Hematopoietic multipotent progenitor cell treated with erythropoietin and hydrocortisone succinate and interleukin-3 and kit ligand, for 17 days (in vitro differentiated cells): ENCODE results near the gene MICAL3.

Experiments
- DNase-seq: peaks from one replicate; pipeline ENCODE4 v3.0.0-alpha.2; 2015; ENCODE audit warnings: low spot score

The MICAL3 gene

GRCh38 chr22:17911312-17911705 is 113.1 kb downstream of the MICAL3 start:
- no peak for DNase-seq

- DNase-seq = no peak
Measured at GRCh38 chr22:17910561-17911311, 113.6 kb downstream of the MICAL3 start.

- DNase-seq = no peak
Measured at GRCh38 chr22:17907748-17908051, 116.7 kb downstream of the MICAL3 start.

GRCh38 chr22:17906978-17907747 is 117.2 kb downstream of the MICAL3 start:
- no peak for DNase-seq

- no peak for DNase-seq
Measured at GRCh38 chr22:17905445-17905844, 118.9 kb downstream of the MICAL3 start.

- no peak for DNase-seq
Measured at GRCh38 chr22:17903564-17904295, 120.6 kb downstream of the MICAL3 start.

GRCh38 chr22:17902960-17903359 is 121.4 kb downstream of the MICAL3 start:
- DNase-seq = no peak

- DNase-seq = no peak
Measured at GRCh38 chr22:17898375-17898774, 126.0 kb downstream of the MICAL3 start.

- no peak for DNase-seq
Measured at GRCh38 chr22:17897858-17898257, 126.5 kb downstream of the MICAL3 start.

- DNase-seq = no peak
Measured at GRCh38 chr22:17897426-17897825, 126.9 kb downstream of the MICAL3 start.

GRCh38 chr22:17896586-17896985 is 127.8 kb downstream of the MICAL3 start:
- DNase-seq = no peak

GRCh38 chr22:17893900-17894535 is 130.3 kb downstream of the MICAL3 start:
- DNase-seq = no peak

- no peak for DNase-seq
Measured at GRCh38 chr22:17892376-17892775, 132.0 kb downstream of the MICAL3 start.

- DNase-seq = peak; percentile 34
Measured at GRCh38 chr22:17891481-17892167, 132.7 kb downstream of the MICAL3 start.

- no peak for DNase-seq
Measured at GRCh38 chr22:17890892-17891291, 133.5 kb downstream of the MICAL3 start.

GRCh38 chr22:17890245-17890671 is 134.1 kb downstream of the MICAL3 start:
- no peak for DNase-seq

- DNase-seq = peak; percentile 60
Measured at GRCh38 chr22:17888855-17889254, 135.5 kb downstream of the MICAL3 start.

- no peak for DNase-seq
Measured at GRCh38 chr22:17888439-17888838, 135.9 kb downstream of the MICAL3 start.

- DNase-seq = no peak
Measured at GRCh38 chr22:17884893-17885292, 139.5 kb downstream of the MICAL3 start.

GRCh38 chr22:17884084-17884483 is 140.3 kb downstream of the MICAL3 start:
- no peak for DNase-seq

GRCh38 chr22:17883356-17883755 is 141.0 kb downstream of the MICAL3 start:
- no peak for DNase-seq

- no peak for DNase-seq
Measured at GRCh38 chr22:17882727-17883126, 141.6 kb downstream of the MICAL3 start.
